HAP-1 (cell line): ENCODE results near the gene RNF152.

Experiments
- DNase-seq, 2 experiments: peaks; one replicate each; pipeline ENCODE4 v3.0.0-alpha.2; 2016 to 2020; ENCODE audit warnings: low spot score in 2 of 2
- H3K27me3 ChIP-seq: fragments of 250-450 bp; sonication (Bioruptor Pico); 2 replicates; pipeline ENCODE4 v1.5.1; 2020; ENCODE audit warnings: low read depth, mild to moderate bottlenecking, moderate library complexity
- H3K36me3 ChIP-seq: fragments of 250-450 bp; sonication (Bioruptor Pico); replicated peaks from 2 replicates; pipeline ENCODE4 v1.5.1; 2020; ENCODE audit warnings: mild to moderate bottlenecking
- H3K4me1 ChIP-seq: fragments of 250-450 bp; sonication (Bioruptor Pico); 2 replicates; pipeline ENCODE4 v1.5.1; 2020; ENCODE audit warnings: mild to moderate bottlenecking
- H3K4me3 ChIP-seq: fragments of 250-450 bp; sonication (Bioruptor Pico); 2 replicates; pipeline ENCODE4 v1.5.1; 2020; ENCODE audit warnings: mild to moderate bottlenecking, moderate library complexity
- H3K9me3 ChIP-seq: fragments of 250-450 bp; sonication (Bioruptor Pico); 2 replicates; pipeline ENCODE4 v1.5.1; 2020; ENCODE audit warnings: mild to moderate bottlenecking, moderate library complexity
- in situ Hi-C: fragments of 300-500 bp; cut with MboI; formaldehyde crosslinking; loops from 3 replicates; pipeline ENCODE4 v1.14.3; 2020; ENCODE audit warnings: low sequenced_read_pairs, inconsistent platforms, mixed read lengths

RNF152 gene

DNA sequence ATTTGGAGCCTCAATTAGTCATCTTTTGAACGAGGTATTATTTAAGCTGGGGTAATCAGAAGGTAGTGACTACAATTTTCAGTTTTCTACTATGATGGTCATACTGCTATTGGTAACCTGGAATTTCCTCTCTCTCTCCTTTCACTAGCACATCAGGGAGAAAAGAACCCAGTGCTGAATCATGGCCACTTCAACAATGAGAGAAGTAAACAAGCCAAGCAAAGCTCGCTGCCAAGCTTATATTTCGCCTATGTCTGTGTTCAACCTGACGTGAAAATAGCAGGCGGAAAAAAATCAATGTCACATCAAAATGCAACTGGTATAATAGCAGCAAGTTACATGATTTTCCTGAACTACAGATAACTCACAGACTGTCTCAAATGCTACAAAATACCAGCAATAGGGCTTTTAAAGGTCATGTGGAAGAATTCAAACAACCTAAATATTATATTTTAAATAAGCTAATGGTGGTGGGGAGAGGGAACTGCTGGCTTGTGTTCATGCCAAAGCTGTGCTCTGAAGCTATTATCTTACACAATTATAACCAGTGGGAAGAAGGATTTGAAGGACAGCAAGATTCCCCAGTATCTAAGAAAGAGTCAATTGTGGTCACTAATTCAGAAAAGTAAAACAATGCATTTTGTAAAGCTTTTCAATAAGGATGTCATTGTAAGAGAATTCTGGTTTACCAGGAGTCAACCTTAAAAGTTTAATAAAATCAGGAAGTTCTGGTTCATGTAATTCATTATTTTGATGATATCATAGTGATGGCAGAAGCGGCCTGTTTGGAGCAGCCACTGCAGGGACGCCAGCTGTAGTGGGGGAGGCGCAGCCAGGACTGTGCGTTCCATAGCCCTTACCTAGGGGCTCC lies 38.0 kb downstream of the RNF152 start:
- in situ Hi-C loops, result no loop called here

DNA sequence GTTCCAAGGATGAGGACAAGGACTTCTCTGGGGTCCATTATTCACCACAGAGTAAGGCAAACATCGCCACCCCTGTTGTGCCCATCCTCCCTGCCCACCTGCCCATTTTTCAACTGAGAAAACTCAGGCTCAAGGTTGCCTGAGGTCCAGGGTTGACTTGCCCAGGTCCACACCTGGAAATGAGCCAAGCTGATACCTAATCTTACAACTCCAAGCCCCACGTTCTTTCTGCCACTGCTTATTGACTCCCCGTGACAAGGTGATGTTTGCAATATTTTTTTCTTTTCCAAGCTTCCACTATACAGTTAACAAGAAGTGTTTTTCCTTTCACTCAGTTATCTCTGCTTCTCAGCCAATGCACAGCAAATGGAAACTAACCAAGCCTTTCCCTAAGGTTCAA lies 39.0 kb downstream of the RNF152 start:
- DNase-seq, result no peak
- in situ Hi-C loops, result no loop called here
- no peaks in the 10 kb centered on the region for H3K4me1 ChIP-seq

More for the DNA sequence above, 38.0 kb downstream of the RNF152 start:
- no peaks in the 10 kb centered on the region for H3K36me3 ChIP-seq
- H3K9me3 ChIP-seq, result no peaks in the 10 kb centered on the region
- H3K4me1 ChIP-seq, result no peaks in the 10 kb centered on the region
- H3K4me3 ChIP-seq, result no peak overlapping the region
- no peak for DNase-seq
- H3K27me3 ChIP-seq, result no peaks in the 10 kb centered on the region

DNA sequence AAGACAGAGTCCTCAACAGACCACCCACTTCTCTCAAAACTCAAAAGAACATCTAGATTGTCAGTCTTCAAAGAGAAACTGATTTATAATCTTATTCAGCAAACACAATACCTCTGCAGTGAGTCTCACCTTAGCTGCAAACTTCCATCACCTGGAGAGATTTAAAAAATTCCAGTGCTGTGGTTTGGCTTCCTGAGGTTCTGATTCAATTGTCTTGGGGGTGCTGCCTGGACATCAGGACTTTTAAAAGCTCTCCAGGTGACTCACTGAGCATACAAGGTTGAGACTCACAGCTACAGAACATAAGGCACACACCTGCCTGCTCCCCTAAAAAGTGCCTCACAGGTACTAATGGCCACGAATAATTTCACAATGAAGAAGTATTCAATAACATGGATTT lies 40.3 kb downstream of the RNF152 start:
- no peak for DNase-seq
- H3K27me3 ChIP-seq, result no peaks in the 10 kb centered on the region
- in situ Hi-C loops, result no loop called here

More for the DNA sequence above, 39.0 kb downstream of the RNF152 start:
- H3K36me3 ChIP-seq, result no peaks in the 10 kb centered on the region
- no peak overlapping the region for H3K4me3 ChIP-seq
- H3K9me3 ChIP-seq, result no peaks in the 10 kb centered on the region
- H3K27me3 ChIP-seq, result no peaks in the 10 kb centered on the region

GRCh38 chr18:61851940-61852451 lies 40.8 kb downstream of the RNF152 start:
- H3K27me3 ChIP-seq, result no peaks in the 10 kb centered on the region
- DNase-seq, result no peak
- in situ Hi-C loops, result no loop called here
- no peak overlapping the region for H3K4me3 ChIP-seq
- no peaks in the 10 kb centered on the region for H3K36me3 ChIP-seq
- no peaks in the 10 kb centered on the region for H3K9me3 ChIP-seq
- H3K4me1 ChIP-seq, result no peaks in the 10 kb centered on the region

More for the DNA sequence above, 40.3 kb downstream of the RNF152 start:
- H3K4me3 ChIP-seq, result no peak overlapping the region
- no peaks in the 10 kb centered on the region for H3K9me3 ChIP-seq
- H3K4me1 ChIP-seq, result no peaks in the 10 kb centered on the region
- no peaks in the 10 kb centered on the region for H3K36me3 ChIP-seq

GRCh38 chr18:61851279-61851678 lies 41.5 kb downstream of the RNF152 start:
- in situ Hi-C loops, result no loop called here
- no peaks in the 10 kb centered on the region for H3K36me3 ChIP-seq
- no peak for DNase-seq
- no peaks in the 10 kb centered on the region for H3K27me3 ChIP-seq
- no peaks in the 10 kb centered on the region for H3K4me1 ChIP-seq
- no peak overlapping the region for H3K4me3 ChIP-seq
- no peaks in the 10 kb centered on the region for H3K9me3 ChIP-seq

- Histone ChIP-seq H3K4me1 (no peaks in the 10 kb centered on the region), H3K27me3 (no peaks in the 10 kb centered on the region), H3K9me3 (no peaks in the 10 kb centered on the region), H3K4me3 (no peak overlapping the region), H3K36me3 (no peaks in the 10 kb centered on the region)
- in situ Hi-C loops, result no loop called here
- no peak for DNase-seq
Observed at GRCh38 chr18:61850756-61851155, 42.1 kb downstream of the RNF152 start.

GRCh38 chr18:61847164-61847791 lies 45.5 kb downstream of the RNF152 start:
- Histone ChIP-seq H3K27me3 (no peaks in the 10 kb centered on the region), H3K36me3 (no peaks in the 10 kb centered on the region), H3K9me3 (no peaks in the 10 kb centered on the region), H3K4me1 (peaks cover 3% of the 10 kb centered on the region), H3K4me3 (no peak overlapping the region)
- in situ Hi-C loops, result no loop called here
- DNase-seq, result no peak

- DNase-seq, result no peak
- in situ Hi-C loops, result no loop called here
- Histone ChIP-seq H3K27me3 (no peaks in the 10 kb centered on the region), H3K4me3 (no peak overlapping the region), H3K36me3 (no peaks in the 10 kb centered on the region), H3K4me1 (peaks cover 6% of the 10 kb centered on the region), H3K9me3 (no peaks in the 10 kb centered on the region)
Observed at GRCh38 chr18:61845197-61845596, 47.6 kb downstream of the RNF152 start.

DNA sequence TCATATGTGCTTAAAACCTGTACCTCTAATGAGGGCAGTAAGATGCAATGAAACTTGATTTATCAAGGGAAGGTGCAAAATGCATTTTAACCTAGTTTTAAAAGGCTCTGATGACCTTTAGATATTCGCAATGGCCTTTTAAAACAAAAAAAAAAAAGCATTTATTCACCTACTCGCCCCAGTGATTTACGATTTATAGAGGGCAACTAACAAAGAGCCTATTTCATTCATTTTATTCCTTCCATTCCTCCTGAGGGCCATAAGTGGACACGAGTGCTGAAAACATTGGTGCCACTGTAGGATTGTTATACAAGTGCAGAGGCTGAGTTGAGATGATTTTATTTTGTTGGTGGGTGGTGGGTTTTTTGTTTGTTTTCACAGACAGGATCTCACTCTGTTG lies 48.1 kb downstream of the RNF152 start:
- in situ Hi-C loops, result no loop called here
- H3K4me3 ChIP-seq, result no peak overlapping the region
- no peak for DNase-seq
- no peaks in the 10 kb centered on the region for H3K36me3 ChIP-seq
- H3K9me3 ChIP-seq, result no peaks in the 10 kb centered on the region
- H3K27me3 ChIP-seq, result no peaks in the 10 kb centered on the region
- H3K4me1 ChIP-seq, result peaks cover 6% of the 10 kb centered on the region

DNA sequence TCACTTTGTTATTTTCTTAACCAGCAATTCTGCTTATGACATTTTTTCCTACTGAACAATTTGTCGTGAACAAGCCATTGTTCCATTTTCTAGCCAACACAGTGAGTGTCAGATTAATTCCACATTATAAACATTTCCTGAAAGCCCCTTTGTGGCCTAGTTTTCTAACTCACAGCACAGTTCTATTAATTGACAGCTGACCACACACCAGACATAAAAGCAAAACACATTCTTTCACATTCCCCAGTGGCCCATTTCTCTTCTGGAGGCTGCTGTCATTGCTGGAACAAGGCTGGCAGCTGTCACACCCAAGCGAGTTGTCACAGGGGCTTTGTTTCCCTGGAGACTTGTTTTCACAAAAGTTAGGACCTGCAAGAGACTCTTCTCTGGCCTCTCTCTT lies 50.7 kb downstream of the RNF152 start:
- Histone ChIP-seq H3K36me3 (no peaks in the 10 kb centered on the region), H3K4me3 (no peak overlapping the region), H3K27me3 (no peaks in the 10 kb centered on the region), H3K4me1 (peaks cover 6% of the 10 kb centered on the region), H3K9me3 (no peaks in the 10 kb centered on the region)
- in situ Hi-C loops, result no loop called here
- peak; percentile 29 to 54 for DNase-seq

DNA sequence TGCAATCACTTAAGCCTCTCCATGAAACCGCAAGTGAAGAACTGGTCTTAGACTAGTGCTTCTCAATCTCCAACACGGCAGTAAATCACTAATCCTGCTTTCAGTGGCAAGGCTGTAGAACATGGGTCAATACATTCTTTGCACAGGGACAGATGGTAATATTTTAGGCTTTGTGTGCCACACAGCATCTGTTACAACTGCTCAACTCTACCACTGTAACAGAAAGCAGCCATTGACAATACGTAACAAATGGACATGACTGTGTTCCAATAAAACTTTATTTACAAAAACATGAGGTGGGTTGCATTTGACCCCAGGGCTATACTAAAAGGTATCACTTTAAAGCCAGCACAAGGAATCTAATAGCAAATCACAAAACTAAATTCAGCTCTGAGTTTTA lies 51.1 kb downstream of the RNF152 start:
- Histone ChIP-seq H3K27me3 (no peaks in the 10 kb centered on the region), H3K4me3 (no peak overlapping the region), H3K4me1 (peaks cover 6% of the 10 kb centered on the region), H3K36me3 (no peaks in the 10 kb centered on the region; the same call in 1 of the 2 replicates), H3K9me3 (no peaks in the 10 kb centered on the region)
- no peak for DNase-seq
- in situ Hi-C loops, result no loop called here

DNA sequence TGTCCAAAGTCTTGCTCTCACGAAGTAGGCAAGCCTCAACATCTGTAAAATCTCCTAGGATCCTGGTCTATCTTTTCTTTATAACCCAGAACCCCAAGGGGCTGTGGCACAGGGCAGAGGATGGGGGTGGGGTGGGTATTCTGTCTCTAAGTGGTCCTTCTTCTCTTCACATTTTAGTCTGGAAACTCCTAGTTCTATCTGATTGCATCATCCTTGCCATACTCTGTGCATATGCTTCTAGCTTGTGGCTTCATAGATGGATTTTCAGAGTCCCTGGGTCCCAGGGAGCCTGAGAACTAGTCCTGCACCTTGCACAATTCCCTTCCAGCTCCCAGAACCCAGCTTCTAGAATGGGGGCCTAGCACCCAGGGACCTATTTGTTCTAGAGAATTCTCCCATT lies 52.5 kb downstream of the RNF152 start:
- in situ Hi-C loops, result no loop called here
- no peak for DNase-seq
- no peaks in the 10 kb centered on the region for H3K9me3 ChIP-seq
- no peaks in the 10 kb centered on the region; the same call in 1 of the 2 replicates for H3K36me3 ChIP-seq
- no peaks in the 10 kb centered on the region for H3K27me3 ChIP-seq
- H3K4me1 ChIP-seq, result peaks cover 6% of the 10 kb centered on the region
- H3K4me3 ChIP-seq, result no peak overlapping the region

DNA sequence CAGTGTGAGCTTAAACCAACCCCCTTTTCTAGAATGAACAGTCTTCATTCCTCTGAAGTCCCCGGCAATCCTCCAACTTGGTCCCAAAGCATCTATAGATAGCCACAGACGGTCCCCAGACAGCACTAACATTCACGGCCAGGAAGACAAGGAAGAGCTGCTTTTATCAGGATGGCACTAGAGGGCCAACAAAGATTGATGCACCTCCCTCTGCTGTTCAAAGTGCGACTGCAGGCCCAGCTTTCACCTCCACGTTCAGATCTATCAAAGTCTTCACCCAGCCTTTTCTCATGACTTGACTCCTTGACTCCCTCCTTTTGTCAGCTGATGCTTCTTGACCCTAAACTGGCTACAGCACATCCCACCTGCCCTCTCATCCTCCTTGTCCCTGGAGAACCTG lies 54.3 kb downstream of the RNF152 start:
- no peaks in the 10 kb centered on the region; the same call in 1 of the 2 replicates for H3K36me3 ChIP-seq
- H3K9me3 ChIP-seq, result no peaks in the 10 kb centered on the region
- DNase-seq, result no peak
- H3K27me3 ChIP-seq, result no peaks in the 10 kb centered on the region
- in situ Hi-C loops, result no loop called here
- H3K4me1 ChIP-seq, result peaks cover 6% of the 10 kb centered on the region
- H3K4me3 ChIP-seq, result no peak overlapping the region

DNA sequence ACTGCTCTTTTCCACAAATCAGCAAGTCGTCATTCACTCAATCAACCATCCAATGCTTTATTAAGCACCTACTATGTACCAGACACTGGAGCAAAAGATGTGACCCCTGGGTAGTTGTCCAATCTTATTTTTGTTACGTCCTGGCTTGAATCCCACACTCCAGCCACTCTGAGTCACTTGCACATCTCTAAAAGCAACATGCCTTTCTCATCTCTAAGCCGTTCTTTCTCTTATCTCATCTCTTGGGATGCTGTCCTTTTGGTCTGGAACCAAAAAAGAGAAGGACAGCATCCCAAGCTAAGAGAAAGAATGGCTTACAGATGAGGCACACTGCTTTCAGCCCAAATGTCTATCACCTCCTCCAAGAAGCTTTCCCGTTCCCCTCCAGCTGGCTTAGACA lies 58.8 kb downstream of the RNF152 start:
- no peak overlapping the region for H3K4me3 ChIP-seq
- H3K36me3 ChIP-seq, result no peaks in the 10 kb centered on the region; the same call in 1 of the 2 replicates
- H3K4me1 ChIP-seq, result no peaks in the 10 kb centered on the region
- in situ Hi-C loops, result no loop called here
- no peaks in the 10 kb centered on the region for H3K9me3 ChIP-seq
- no peaks in the 10 kb centered on the region for H3K27me3 ChIP-seq
- no peak for DNase-seq
